AG10803 (cell line): ENCODE measurements around the gene ARTN.

Experiments
- DNase-seq: peaks from one replicate; pipeline ENCODE4 v3.0.0; 2010; ENCODE audit warnings: low read depth
- H3K4me3 ChIP-seq: 2 replicates; pipeline ENCODE4 v1.5.1; 2011; ENCODE audit warnings: mild to moderate bottlenecking, low read length, control low read depth
- TF ChIP-seq, protein P1 (sequence below): conservative IDR thresholded peaks from 2 replicates; pipeline ENCODE4 v1.5.1; 2011; ENCODE audit warnings: mild to moderate bottlenecking, low read length, control low read depth, inconsistent platforms

Gene ARTN

GRCh38 chr1:43986712-43987111 is 53.1 kb downstream of the ARTN start:
- H3K4me3 ChIP-seq, result no peak overlapping the region
- TF ChIP-seq, protein P1, sequence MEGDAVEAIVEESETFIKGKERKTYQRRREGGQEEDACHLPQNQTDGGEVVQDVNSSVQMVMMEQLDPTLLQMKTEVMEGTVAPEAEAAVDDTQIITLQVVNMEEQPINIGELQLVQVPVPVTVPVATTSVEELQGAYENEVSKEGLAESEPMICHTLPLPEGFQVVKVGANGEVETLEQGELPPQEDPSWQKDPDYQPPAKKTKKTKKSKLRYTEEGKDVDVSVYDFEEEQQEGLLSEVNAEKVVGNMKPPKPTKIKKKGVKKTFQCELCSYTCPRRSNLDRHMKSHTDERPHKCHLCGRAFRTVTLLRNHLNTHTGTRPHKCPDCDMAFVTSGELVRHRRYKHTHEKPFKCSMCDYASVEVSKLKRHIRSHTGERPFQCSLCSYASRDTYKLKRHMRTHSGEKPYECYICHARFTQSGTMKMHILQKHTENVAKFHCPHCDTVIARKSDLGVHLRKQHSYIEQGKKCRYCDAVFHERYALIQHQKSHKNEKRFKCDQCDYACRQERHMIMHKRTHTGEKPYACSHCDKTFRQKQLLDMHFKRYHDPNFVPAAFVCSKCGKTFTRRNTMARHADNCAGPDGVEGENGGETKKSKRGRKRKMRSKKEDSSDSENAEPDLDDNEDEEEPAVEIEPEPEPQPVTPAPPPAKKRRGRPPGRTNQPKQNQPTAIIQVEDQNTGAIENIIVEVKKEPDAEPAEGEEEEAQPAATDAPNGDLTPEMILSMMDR, result no peak; the same call in 1 of the 2 replicates
- DNase-seq, result no peak
